HCT116 (cell line): ENCODE data around the gene CA12. TPM values are rescaled to one million over a fixed set of nuclear protein-coding genes. Genes with fewer than 3 reads are reported as not detected.

Experiments used
- ATAC-seq: fragments of 200-7000 bp; cut with Tn5 transposase; 2 replicates; pipeline ENCODE4 v1.9.1; 2020; ENCODE audit warnings: mild to moderate bottlenecking, moderate library complexity
- BruUV-seq: library from RNA; stranded (reverse); fragments of 400-500 nt; replicated peaks from 2 replicates; lab custom pipeline; 2021; lab: Mats Ljungman, UMichigan
- CTCF ChIA-PET: fragments of 300-600 bp; sonication (Branson Sonifier 250); formaldehyde crosslinking; loops from one replicate; lab custom pipeline; 2021; ENCODE audit warnings: antibody characterized with exemption; lab: Charles Lee
- POLR2A ChIA-PET: fragments of 300-600, 350-600 bp; sonication (Branson Sonifier 250); formaldehyde crosslinking; loops from one replicate; lab custom pipeline; 2021; ENCODE audit warnings: antibody characterized with exemption; lab: Charles Lee
- RAD21 ChIA-PET, 2 experiments: fragments of 300-600 bp; sonication (Branson Sonifier 250); formaldehyde crosslinking; loops; one replicate each; lab custom pipeline; 2023; ENCODE audit warnings: low total read pairs in 2 of 2; ENCODE audit not compliant: uncharacterized antibody in 2 of 2, unreplicated experiment in 2 of 2, low non-redundant PET in 1 of 2; lab: Charles Lee
- DNase-seq: peaks from one replicate; pipeline ENCODE4 v3.0.0-alpha.2; 2010; ENCODE audit warnings: low read depth, low spot score
- H2AFZ ChIP-seq: fragments of 200-600 bp; shearing (Covaris generic), sonication (generic); 2 replicates; pipeline ENCODE4 v1.6.1; 2017; ENCODE audit warnings: low read depth, mixed run types, mixed read lengths, antibody characterized with exemption, low read length; ENCODE audit not compliant: poor library complexity, severe bottlenecking
- H3K27ac ChIP-seq: 2 replicates; pipeline ENCODE4 v1.5.1; 2012; ENCODE audit warnings: low read depth, low read length
- H3K27me3 ChIP-seq: fragments of 200-600 bp; sonication (generic); 2 replicates; pipeline ENCODE4 v1.6.1; 2016; ENCODE audit warnings: mixed run types, low read length, mixed read lengths; ENCODE audit not compliant: insufficient read depth
- H3K36me3 ChIP-seq, 2 experiments: fragments of 200-500 bp in 1 of 2; fragments of 200-600 bp in 1 of 2; sonication (Bioruptor generic) in 1 of 2; sonication (generic) in 1 of 2; 2 replicates each; pipeline versions ENCODE4 v1.5.1 to v1.6.1; 2014 to 2016; ENCODE audit warnings: low read length in 2 of 2, inconsistent platforms in 1 of 2, mixed read lengths in 1 of 2, mixed run types in 1 of 2; ENCODE audit not compliant: insufficient read depth in 2 of 2, control insufficient read depth in 1 of 2
- H3K4me1 ChIP-seq, 2 experiments: fragments of 200-600 bp in 1 of 2; sonication (generic) in 1 of 2; 2 replicates each; pipeline versions ENCODE4 v1.5.1 to v1.6.1; 2012 to 2017; ENCODE audit warnings: low read length in 2 of 2, inconsistent platforms in 1 of 2, mild to moderate bottlenecking in 1 of 2, mixed read lengths in 1 of 2, mixed run types in 1 of 2, moderate library complexity in 1 of 2; ENCODE audit not compliant: insufficient read depth in 2 of 2, control insufficient read depth in 1 of 2
- H3K4me2 ChIP-seq: fragments of 200-600 bp; sonication (generic); 2 replicates; pipeline ENCODE4 v1.6.1; 2017; ENCODE audit warnings: mixed run types, low read length, mixed read lengths
- H3K4me3 ChIP-seq, 2 experiments: fragments of 200-600 bp in 1 of 2; sonication (generic) in 1 of 2; replicated peaks in 1 of 2; 2 replicates each; pipeline ENCODE4 v1.5.1; 2011 to 2016; ENCODE audit warnings: low read length in 2 of 2, control low read depth in 1 of 2, low read depth in 1 of 2, mild to moderate bottlenecking in 1 of 2, mixed read lengths in 1 of 2, mixed run types in 1 of 2
- H3K79me2 ChIP-seq: fragments of 200-600 bp; sonication (generic); 2 replicates; pipeline ENCODE4 v1.6.1; 2017; ENCODE audit warnings: mild to moderate bottlenecking, mixed run types, low read length, moderate library complexity, mixed read lengths; ENCODE audit not compliant: insufficient read depth
- H3K9ac ChIP-seq: fragments of 200-600 bp; sonication (generic); 2 replicates; pipeline ENCODE4 v1.6.1; 2016; ENCODE audit warnings: low read length, mixed read lengths
- H3K9me2 ChIP-seq: fragments of 200-600 bp; sonication (generic), shearing (Covaris generic); 2 replicates; pipeline ENCODE4 v1.6.1; 2017; ENCODE audit warnings: mixed run types, mild to moderate bottlenecking, moderate library complexity; ENCODE audit not compliant: insufficient read depth
- H3K9me3 ChIP-seq, 2 experiments: fragments of 200-500 bp in 1 of 2; fragments of 200-600 bp in 1 of 2; sonication (Bioruptor generic) in 1 of 2; sonication (generic) in 1 of 2; 2 replicates each; pipeline ENCODE4 v1.6.1; 2014 to 2017; ENCODE audit warnings: low read length in 2 of 2, mixed read lengths in 2 of 2, inconsistent platforms in 1 of 2, low read depth in 1 of 2, mild to moderate bottlenecking in 1 of 2, mixed run types in 1 of 2, moderate library complexity in 1 of 2; ENCODE audit not compliant: control insufficient read depth in 1 of 2, insufficient read depth in 1 of 2
- H4K20me1 ChIP-seq: fragments of 200-600 bp; sonication (generic), shearing (Covaris generic); 2 replicates; pipeline ENCODE4 v1.6.1; 2017; ENCODE audit warnings: mixed run types, mild to moderate bottlenecking, moderate library complexity; ENCODE audit not compliant: insufficient read depth
- ELF1 ChIP-seq: IDR thresholded peaks from 2 replicates; pipeline ENCODE4 v1.6.1; 2012; ENCODE audit warnings: low read depth, borderline replicate concordance
- EZH2 ChIP-seq: fragments of 200-600 bp; sonication (generic); IDR thresholded peaks from 2 replicates; pipeline ENCODE4 v1.6.1; 2017; ENCODE audit warnings: antibody characterized with exemption, mixed run types
- EZH2phosphoT487 ChIP-seq: fragments of 200-600 bp; IDR thresholded peaks from 2 replicates; pipeline ENCODE4 v1.6.1; 2018; ENCODE audit warnings: antibody characterized with exemption, borderline replicate concordance
- FOSL1 ChIP-seq: IDR thresholded peaks from 2 replicates; pipeline ENCODE4 v1.6.1; 2012; ENCODE audit warnings: low read depth
- POLR2AphosphoS5 ChIP-seq: IDR thresholded peaks from 2 replicates; pipeline ENCODE4 v1.6.1; 2011; ENCODE audit warnings: mild to moderate bottlenecking, low read depth, low read length, moderate library complexity
- RAD21 ChIP-seq: IDR thresholded peaks from 2 replicates; pipeline ENCODE4 v1.6.1; 2012; ENCODE audit warnings: low read depth, mild to moderate bottlenecking
- SIN3A ChIP-seq: IDR thresholded peaks from 2 replicates; pipeline ENCODE4 v1.6.1; 2012; ENCODE audit warnings: low read depth
- SP1 ChIP-seq: IDR thresholded peaks from 2 replicates; pipeline ENCODE4 v1.6.1; 2012; ENCODE audit warnings: low read depth
- TCF7L2 ChIP-seq: IDR thresholded peaks from 2 replicates; pipeline ENCODE4 v1.7.0; 2011; ENCODE audit warnings: borderline replicate concordance, inconsistent platforms; ENCODE audit not compliant: insufficient read depth, insufficient read length; ENCODE audit errors: extremely low read depth
- ZNF274 ChIP-seq: fragments of 200-500 bp; sonication (Bioruptor generic); IDR thresholded peaks from 2 replicates; pipeline ENCODE4 v1.6.1; 2014; ENCODE audit warnings: mild to moderate bottlenecking, low read depth, low read length, inconsistent platforms
- intact Hi-C: fragments of 100-400 bp; cut with micrococcal nuclease; formaldehyde crosslinking; loops from 2 replicates; pipeline ENCODE4 v1.10.0; 2022
- total RNA-seq: library from RNA; stranded (reverse); gene quantifications from one replicate; pipeline ENCODE4 v1.2.1, GENCODE V29; 2021; ENCODE audit not compliant: unreplicated experiment
- TF ChIP-seq, protein P1 (sequence below): IDR thresholded peaks from 2 replicates; pipeline ENCODE4 v1.6.1; 2012
- TF ChIP-seq, protein P2 (sequence below): IDR thresholded peaks from 2 replicates; pipeline ENCODE4 v1.6.1; 2012

The CA12 gene
- total RNA-seq, 1 experiment from 2014 or later: 1.8 TPM

DNA sequence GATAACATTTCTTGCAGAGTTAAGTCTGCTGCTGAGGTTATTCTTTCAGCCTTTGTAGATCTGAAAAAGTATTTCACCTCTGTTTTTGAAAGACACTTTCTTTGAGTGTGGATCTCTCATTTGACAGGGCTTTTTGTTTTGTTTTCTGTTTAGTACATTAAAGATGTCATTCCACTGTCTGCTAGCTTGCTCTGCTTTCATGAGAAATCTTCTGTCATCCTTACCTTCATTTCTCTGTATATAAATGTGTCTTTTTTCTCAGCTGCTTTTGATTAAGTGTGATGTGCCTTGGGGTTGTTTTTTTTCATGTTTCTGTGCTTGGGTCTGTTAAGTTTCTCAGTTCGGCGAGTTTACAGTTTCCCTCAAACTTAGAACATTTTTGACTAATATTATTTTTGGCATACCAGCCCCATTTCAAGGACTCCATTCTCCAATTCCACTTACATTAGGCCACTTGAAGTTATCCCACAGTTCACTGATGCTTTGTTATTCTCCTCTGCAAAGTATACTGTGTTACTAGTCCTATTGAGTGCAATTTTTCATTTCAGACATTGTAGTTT, 43.9 kb upstream of the CA12 start:
- Histone ChIP-seq H3K9me2 (no peaks in the 10 kb centered on the region), H3K79me2 (no peaks in the 10 kb centered on the region), H3K27ac (no peak overlapping the region), H3K4me1 (no peaks in the 10 kb centered on the region), H2AFZ (no peak overlapping the region), H3K4me2 (no peak overlapping the region), H3K9ac (no peak overlapping the region), H3K4me3 (no peak overlapping the region), H3K9me3 (no peaks in the 10 kb centered on the region), H3K36me3 (no peaks in the 10 kb centered on the region), H3K27me3 (no peaks in the 10 kb centered on the region), H4K20me1 (no peaks in the 10 kb centered on the region)
- POLR2A ChIA-PET: no interaction called here
- RAD21 ChIA-PET: no interaction called here
- no TSS peak for BruUV-seq
- CTCF ChIA-PET: no interaction called here
- intact Hi-C loops: no loop called here
- no peak for ATAC-seq
- no peak for DNase-seq
- TF ChIP-seq RAD21: no peak
- TF ChIP-seq, protein P1, sequence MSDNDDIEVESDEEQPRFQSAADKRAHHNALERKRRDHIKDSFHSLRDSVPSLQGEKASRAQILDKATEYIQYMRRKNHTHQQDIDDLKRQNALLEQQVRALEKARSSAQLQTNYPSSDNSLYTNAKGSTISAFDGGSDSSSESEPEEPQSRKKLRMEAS: no peak
- no peak for TF ChIP-seq EZH2phosphoT487
- no peak for TF ChIP-seq ELF1
- TF ChIP-seq POLR2AphosphoS5: no peak
- no peak for TF ChIP-seq FOSL1
- TF ChIP-seq SIN3A: no peak
- TF ChIP-seq EZH2: no peak
- TF ChIP-seq ZNF274: no peak
- TF ChIP-seq, protein P2, sequence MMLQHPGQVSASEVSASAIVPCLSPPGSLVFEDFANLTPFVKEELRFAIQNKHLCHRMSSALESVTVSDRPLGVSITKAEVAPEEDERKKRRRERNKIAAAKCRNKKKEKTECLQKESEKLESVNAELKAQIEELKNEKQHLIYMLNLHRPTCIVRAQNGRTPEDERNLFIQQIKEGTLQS: no peak
- TF ChIP-seq TCF7L2: no peak
- TF ChIP-seq SP1: no peak
